WTC11 (cell line): ENCODE data around the gene INPP5A. TPM values are rescaled to one million over a fixed set of nuclear protein-coding genes. Genes with fewer than 3 reads are reported as not detected.

ENCODE experiments used
- ATAC-seq: fragments of 200-7000 bp; cut with Tn5 transposase; 2 replicates; pipeline ENCODE4 v1.10.0; 2021; ENCODE audit warnings: mild to moderate bottlenecking, moderate library complexity
- CTCF ChIA-PET: fragments of 300-600 bp; sonication (Branson Sonifier 250); formaldehyde crosslinking; loops from one replicate; lab custom pipeline; 2021; ENCODE audit warnings: antibody characterized with exemption; lab: Charles Lee
- POLR2A ChIA-PET: fragments of 350-600 bp; sonication (Branson Sonifier 250); formaldehyde crosslinking; loops from one replicate; lab custom pipeline; 2021; ENCODE audit warnings: antibody characterized with exemption; lab: Charles Lee
- DNase-seq: peaks from one replicate; pipeline ENCODE4 v3.0.0; 2021; ENCODE audit warnings: low spot score
- H3K27ac Mint-ChIP-seq: 2 replicates; pipeline ENCODE4 v1.8.0; 2021; ENCODE audit warnings: mixed read lengths
- H3K27me3 Mint-ChIP-seq: 2 replicates; pipeline ENCODE4 v1.8.0; 2021; ENCODE audit warnings: low read depth, mild to moderate bottlenecking, moderate library complexity, mixed read lengths
- H3K36me3 Mint-ChIP-seq: 2 replicates; pipeline ENCODE4 v1.8.0; 2021; ENCODE audit warnings: mixed read lengths
- H3K4me1 Mint-ChIP-seq: 2 replicates; pipeline ENCODE4 v1.8.0; 2022; ENCODE audit warnings: mixed read lengths
- H3K4me3 Mint-ChIP-seq: 2 replicates; pipeline ENCODE4 v1.8.0; 2021; ENCODE audit warnings: mild to moderate bottlenecking, moderate library complexity, mixed read lengths
- H3K9me3 Mint-ChIP-seq: 2 replicates; pipeline ENCODE4 v1.8.0; 2021; ENCODE audit warnings: mixed read lengths
- CBFB ChIP-seq: sonication (generic); formaldehyde crosslinking; IDR thresholded peaks from 2 replicates; pipeline ENCODE4 v1.8.1; 2022; ENCODE audit warnings: mild to moderate bottlenecking, low read depth, missing genetic modification reagents
- EMX1 ChIP-seq: fragments of 250-450 bp; sonication (Bioruptor Pico); IDR thresholded peaks from 2 replicates; pipeline ENCODE4 v1.8.0; 2021; ENCODE audit warnings: mild to moderate bottlenecking
- FOXP1 ChIP-seq: sonication (generic); formaldehyde crosslinking; IDR thresholded peaks from 2 replicates; pipeline ENCODE4 v1.8.0; 2022; ENCODE audit warnings: missing genetic modification reagents, mild to moderate bottlenecking, moderate library complexity, borderline replicate concordance
- GRHL2 ChIP-seq: fragments of 250-450 bp; sonication (Bioruptor Pico); IDR thresholded peaks from 2 replicates; pipeline ENCODE4 v1.8.0; 2022; ENCODE audit warnings: mild to moderate bottlenecking, moderate library complexity; ENCODE audit not compliant: insufficient replicate concordance, severe bottlenecking
- GTF2I ChIP-seq: fragments of 250-450 bp; sonication (Bioruptor Pico); conservative IDR thresholded peaks from 2 replicates; pipeline ENCODE4 v1.4.0; 2021; ENCODE audit warnings: mild to moderate bottlenecking
- JAZF1 ChIP-seq: fragments of 250-450 bp; sonication (Bioruptor Pico); IDR thresholded peaks from 2 replicates; pipeline ENCODE4 v1.9.0; 2021; ENCODE audit warnings: moderate library complexity, mild to moderate bottlenecking, inconsistent platforms
- SMAD3 ChIP-seq: sonication (generic); formaldehyde crosslinking; IDR thresholded peaks from 2 replicates; pipeline ENCODE4 v1.8.0; 2022; ENCODE audit warnings: missing genetic modification reagents, mild to moderate bottlenecking, borderline replicate concordance
- SP1 ChIP-seq: sonication (generic); formaldehyde crosslinking; conservative IDR thresholded peaks from 2 replicates; pipeline ENCODE4 v1.8.1; 2022; ENCODE audit warnings: missing genetic modification reagents
- TEAD1 ChIP-seq: sonication (generic); formaldehyde crosslinking; IDR thresholded peaks from 2 replicates; pipeline ENCODE4 v1.8.0; 2022; ENCODE audit warnings: mild to moderate bottlenecking, missing genetic modification reagents
- ZNF263 ChIP-seq: sonication (generic); formaldehyde crosslinking; IDR thresholded peaks from 2 replicates; pipeline ENCODE4 v1.8.1; 2022; ENCODE audit warnings: low read depth, mild to moderate bottlenecking, moderate library complexity, missing genetic modification reagents
- ZNF317 ChIP-seq: sonication (generic); formaldehyde crosslinking; IDR thresholded peaks from 2 replicates; pipeline ENCODE4 v1.8.1; 2023; ENCODE audit warnings: low read depth, mild to moderate bottlenecking, moderate library complexity, missing genetic modification reagents, borderline replicate concordance
- total RNA-seq: library from RNA; stranded (reverse); gene quantifications from 3 replicates; pipeline ENCODE4 v1.2.3, GENCODE V29; 2021
- TF ChIP-seq, protein P1 (sequence below): fragments of 250-450 bp; sonication (Bioruptor Pico); IDR thresholded peaks from 2 replicates; pipeline ENCODE4 v1.8.0; 2021; ENCODE audit warnings: mild to moderate bottlenecking
- TF ChIP-seq, protein P2 (sequence below): sonication (generic); formaldehyde crosslinking; IDR thresholded peaks from 2 replicates; pipeline ENCODE4 v1.8.1; 2022; ENCODE audit warnings: mild to moderate bottlenecking, moderate library complexity, missing genetic modification reagents
- TF ChIP-seq, protein P3 (sequence below): sonication (generic); formaldehyde crosslinking; IDR thresholded peaks from 2 replicates; pipeline ENCODE4 v1.8.1; 2022; ENCODE audit warnings: mild to moderate bottlenecking, missing genetic modification reagents, moderate library complexity, borderline replicate concordance
- TF ChIP-seq, protein P4 (sequence below): fragments of 250-450 bp; sonication (Bioruptor Pico); conservative IDR thresholded peaks from 2 replicates; pipeline ENCODE4 v1.9.0; 2021; ENCODE audit warnings: mild to moderate bottlenecking
- TF ChIP-seq, protein P5 (sequence below): sonication (generic); formaldehyde crosslinking; IDR thresholded peaks from 2 replicates; pipeline ENCODE4 v1.8.0; 2023; ENCODE audit warnings: mild to moderate bottlenecking, missing genetic modification reagents
- TF ChIP-seq, protein P6 (sequence below): fragments of 200-600 bp; IDR thresholded peaks from 2 replicates; pipeline ENCODE4 v1.8.0; 2022; ENCODE audit warnings: antibody characterized with exemption

The INPP5A gene
- total RNA-seq, 1 experiment from 2014 or later = 22.1 TPM

DNA sequence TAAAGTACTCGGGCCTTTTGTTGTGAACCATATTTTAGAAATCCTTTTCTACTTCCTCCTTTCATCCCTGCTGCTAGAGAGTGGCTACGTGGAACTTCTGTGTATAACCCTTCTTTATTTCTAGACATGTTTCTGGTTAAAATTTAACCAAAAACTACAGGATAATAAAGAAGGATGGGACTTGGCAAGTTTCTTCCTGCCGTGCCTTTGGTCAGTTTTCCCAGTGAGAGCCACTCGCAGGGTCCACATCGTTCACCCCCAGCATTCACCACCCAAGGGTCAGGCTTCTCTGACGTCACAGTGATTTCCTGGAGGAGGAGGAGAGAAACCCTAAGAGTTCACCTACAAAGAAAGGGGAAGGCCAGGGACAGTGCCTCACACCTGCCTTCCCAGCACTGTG, 203.0 kb downstream of the INPP5A start:
- TF ChIP-seq, protein P1, sequence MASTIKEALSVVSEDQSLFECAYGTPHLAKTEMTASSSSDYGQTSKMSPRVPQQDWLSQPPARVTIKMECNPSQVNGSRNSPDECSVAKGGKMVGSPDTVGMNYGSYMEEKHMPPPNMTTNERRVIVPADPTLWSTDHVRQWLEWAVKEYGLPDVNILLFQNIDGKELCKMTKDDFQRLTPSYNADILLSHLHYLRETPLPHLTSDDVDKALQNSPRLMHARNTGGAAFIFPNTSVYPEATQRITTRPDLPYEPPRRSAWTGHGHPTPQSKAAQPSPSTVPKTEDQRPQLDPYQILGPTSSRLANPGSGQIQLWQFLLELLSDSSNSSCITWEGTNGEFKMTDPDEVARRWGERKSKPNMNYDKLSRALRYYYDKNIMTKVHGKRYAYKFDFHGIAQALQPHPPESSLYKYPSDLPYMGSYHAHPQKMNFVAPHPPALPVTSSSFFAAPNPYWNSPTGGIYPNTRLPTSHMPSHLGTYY (CRISPR knock-in tag) = no peak
- TF ChIP-seq, protein P2, sequence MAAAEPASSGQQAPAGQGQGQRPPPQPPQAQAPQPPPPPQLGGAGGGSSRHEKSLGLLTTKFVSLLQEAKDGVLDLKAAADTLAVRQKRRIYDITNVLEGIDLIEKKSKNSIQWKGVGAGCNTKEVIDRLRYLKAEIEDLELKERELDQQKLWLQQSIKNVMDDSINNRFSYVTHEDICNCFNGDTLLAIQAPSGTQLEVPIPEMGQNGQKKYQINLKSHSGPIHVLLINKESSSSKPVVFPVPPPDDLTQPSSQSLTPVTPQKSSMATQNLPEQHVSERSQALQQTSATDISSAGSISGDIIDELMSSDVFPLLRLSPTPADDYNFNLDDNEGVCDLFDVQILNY (CRISPR knock-in tag) = no peak
- TF ChIP-seq GTF2I (CRISPR knock-in tag) (no peak), EMX1 (no peak), ZNF263 (CRISPR knock-in tag) (no peak), SP1 (no peak), JAZF1 (CRISPR knock-in tag) (no peak), CBFB (CRISPR knock-in tag) (no peak), TEAD1 (CRISPR knock-in tag) (no peak), SMAD3 (CRISPR knock-in tag) (no peak), ZNF317 (CRISPR knock-in tag) (no peak), GRHL2 (CRISPR knock-in tag) (no peak), FOXP1 (CRISPR knock-in tag) (no peak)
- TF ChIP-seq, protein P3, sequence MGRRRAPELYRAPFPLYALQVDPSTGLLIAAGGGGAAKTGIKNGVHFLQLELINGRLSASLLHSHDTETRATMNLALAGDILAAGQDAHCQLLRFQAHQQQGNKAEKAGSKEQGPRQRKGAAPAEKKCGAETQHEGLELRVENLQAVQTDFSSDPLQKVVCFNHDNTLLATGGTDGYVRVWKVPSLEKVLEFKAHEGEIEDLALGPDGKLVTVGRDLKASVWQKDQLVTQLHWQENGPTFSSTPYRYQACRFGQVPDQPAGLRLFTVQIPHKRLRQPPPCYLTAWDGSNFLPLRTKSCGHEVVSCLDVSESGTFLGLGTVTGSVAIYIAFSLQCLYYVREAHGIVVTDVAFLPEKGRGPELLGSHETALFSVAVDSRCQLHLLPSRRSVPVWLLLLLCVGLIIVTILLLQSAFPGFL (CRISPR knock-in tag) = no peak
- TF ChIP-seq, protein P4, sequence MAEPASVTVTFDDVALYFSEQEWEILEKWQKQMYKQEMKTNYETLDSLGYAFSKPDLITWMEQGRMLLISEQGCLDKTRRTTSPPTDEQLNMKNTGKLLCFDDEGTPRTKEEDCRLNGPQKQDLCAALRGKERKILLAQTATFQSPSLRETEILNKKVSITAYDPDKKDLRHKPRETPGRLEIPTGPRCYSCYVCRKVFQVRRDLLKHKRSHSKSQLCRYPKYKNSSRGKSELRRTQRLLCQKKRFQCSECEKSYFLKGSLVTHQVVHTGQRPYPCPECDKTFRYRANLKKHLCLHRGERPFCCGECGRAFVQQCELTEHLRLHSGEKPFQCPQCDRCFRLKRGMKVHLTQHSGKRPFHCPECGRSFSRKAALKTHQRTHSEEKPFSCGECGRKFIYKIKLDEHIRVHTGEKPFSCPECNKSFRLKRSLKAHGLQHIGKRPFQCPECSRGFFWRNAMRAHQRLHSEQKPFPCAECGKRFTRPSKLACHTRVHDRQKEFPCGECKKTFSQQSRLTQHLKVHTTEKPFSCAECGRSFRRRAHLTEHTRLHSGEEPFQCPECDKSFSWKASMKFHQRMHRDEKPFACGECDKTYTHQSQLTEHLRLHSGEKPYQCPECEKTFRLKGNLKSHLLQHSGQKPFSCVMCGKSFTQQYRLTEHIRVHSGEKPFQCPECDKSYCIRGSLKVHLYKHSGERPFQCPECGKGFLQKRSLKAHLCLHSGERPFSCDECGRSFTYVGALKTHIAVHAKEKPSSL (CRISPR knock-in tag) = no peak
- TF ChIP-seq, protein P5, sequence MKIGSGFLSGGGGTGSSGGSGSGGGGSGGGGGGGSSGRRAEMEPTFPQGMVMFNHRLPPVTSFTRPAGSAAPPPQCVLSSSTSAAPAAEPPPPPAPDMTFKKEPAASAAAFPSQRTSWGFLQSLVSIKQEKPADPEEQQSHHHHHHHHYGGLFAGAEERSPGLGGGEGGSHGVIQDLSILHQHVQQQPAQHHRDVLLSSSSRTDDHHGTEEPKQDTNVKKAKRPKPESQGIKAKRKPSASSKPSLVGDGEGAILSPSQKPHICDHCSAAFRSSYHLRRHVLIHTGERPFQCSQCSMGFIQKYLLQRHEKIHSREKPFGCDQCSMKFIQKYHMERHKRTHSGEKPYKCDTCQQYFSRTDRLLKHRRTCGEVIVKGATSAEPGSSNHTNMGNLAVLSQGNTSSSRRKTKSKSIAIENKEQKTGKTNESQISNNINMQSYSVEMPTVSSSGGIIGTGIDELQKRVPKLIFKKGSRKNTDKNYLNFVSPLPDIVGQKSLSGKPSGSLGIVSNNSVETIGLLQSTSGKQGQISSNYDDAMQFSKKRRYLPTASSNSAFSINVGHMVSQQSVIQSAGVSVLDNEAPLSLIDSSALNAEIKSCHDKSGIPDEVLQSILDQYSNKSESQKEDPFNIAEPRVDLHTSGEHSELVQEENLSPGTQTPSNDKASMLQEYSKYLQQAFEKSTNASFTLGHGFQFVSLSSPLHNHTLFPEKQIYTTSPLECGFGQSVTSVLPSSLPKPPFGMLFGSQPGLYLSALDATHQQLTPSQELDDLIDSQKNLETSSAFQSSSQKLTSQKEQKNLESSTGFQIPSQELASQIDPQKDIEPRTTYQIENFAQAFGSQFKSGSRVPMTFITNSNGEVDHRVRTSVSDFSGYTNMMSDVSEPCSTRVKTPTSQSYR = no peak
- TF ChIP-seq, protein P6, sequence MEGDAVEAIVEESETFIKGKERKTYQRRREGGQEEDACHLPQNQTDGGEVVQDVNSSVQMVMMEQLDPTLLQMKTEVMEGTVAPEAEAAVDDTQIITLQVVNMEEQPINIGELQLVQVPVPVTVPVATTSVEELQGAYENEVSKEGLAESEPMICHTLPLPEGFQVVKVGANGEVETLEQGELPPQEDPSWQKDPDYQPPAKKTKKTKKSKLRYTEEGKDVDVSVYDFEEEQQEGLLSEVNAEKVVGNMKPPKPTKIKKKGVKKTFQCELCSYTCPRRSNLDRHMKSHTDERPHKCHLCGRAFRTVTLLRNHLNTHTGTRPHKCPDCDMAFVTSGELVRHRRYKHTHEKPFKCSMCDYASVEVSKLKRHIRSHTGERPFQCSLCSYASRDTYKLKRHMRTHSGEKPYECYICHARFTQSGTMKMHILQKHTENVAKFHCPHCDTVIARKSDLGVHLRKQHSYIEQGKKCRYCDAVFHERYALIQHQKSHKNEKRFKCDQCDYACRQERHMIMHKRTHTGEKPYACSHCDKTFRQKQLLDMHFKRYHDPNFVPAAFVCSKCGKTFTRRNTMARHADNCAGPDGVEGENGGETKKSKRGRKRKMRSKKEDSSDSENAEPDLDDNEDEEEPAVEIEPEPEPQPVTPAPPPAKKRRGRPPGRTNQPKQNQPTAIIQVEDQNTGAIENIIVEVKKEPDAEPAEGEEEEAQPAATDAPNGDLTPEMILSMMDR = no peak
- TF ChIP-seq, all 79 proteins: peak for 0
- Mint-ChIP-seq H3K9me3 (no peaks in the 10 kb centered on the region), H3K36me3 (no peaks in the 10 kb centered on the region), H3K27ac (no peak overlapping the region), H3K4me3 (no peak overlapping the region), H3K27me3 (no peaks in the 10 kb centered on the region), H3K4me1 (peaks cover 10% of the 10 kb centered on the region)
- CTCF ChIA-PET = no interaction called here
- no peak for DNase-seq
- ATAC-seq = no peak
- POLR2A ChIA-PET = no interaction called here
